ENCODE results near the gene CDK9. TPM values are rescaled to one million over a fixed set of nuclear protein-coding genes. Genes with fewer than 3 reads are reported as not detected.
"Not testable (repeated sequence)": the region's sequence is repeated elsewhere in the genome, so short reads cannot be mapped to it uniquely, and the experiment has no call there.

CDK9 gene
- total RNA-seq, 2 donors from 2014 or later, result 104 to 111 TPM

GRCh38 chr9:127829205-127829906 is 43.5 kb downstream of the CDK9 start:
- no peaks in the 10 kb centered on the region for H3K27me3 ChIP-seq (replicated peaks; ENCODE audit: insufficient read depth)
- ATAC-seq (ENCODE audit: insufficient number of reproducible peaks, low FRiP score, low read depth), result no peak
- peaks cover 42 to 85% of the 10 kb centered on the region in 2 donors for H3K4me1 ChIP-seq (ENCODE audit: control insufficient read depth in 1 of 2, low read depth in 2 of 2)
- DNase-seq (ENCODE audit: low spot score), result no peak
- H3K27ac ChIP-seq, result peak overlapping the region; percentile 76 to 85
- no peaks in the 10 kb centered on the region for H3K9me3 ChIP-seq
- H3K36me3 ChIP-seq, result peaks cover 14% of the 10 kb centered on the region
- TF ChIP-seq CTCF (IDR thresholded peaks at IDR 0.05), result no peak
- H3K4me3 ChIP-seq, result no peak overlapping the region

- peak overlapping the region; percentile 19 for H3K4me3 ChIP-seq
- H3K9me3 ChIP-seq, result no peaks in the 10 kb centered on the region
- no peak for TF ChIP-seq CTCF (IDR thresholded peaks at IDR 0.05)
- ATAC-seq (ENCODE audit: insufficient number of reproducible peaks, low FRiP score, low read depth) (no peak), DNase-seq (ENCODE audit: low spot score) (no peak)
- peaks cover 66 to 96% of the 10 kb centered on the region in 2 donors for H3K4me1 ChIP-seq (ENCODE audit: control insufficient read depth in 1 of 2, low read depth in 2 of 2)
- H3K36me3 ChIP-seq, result no peaks in the 10 kb centered on the region
- peak overlapping the region; percentile 80 to 95 for H3K27ac ChIP-seq
- H3K27me3 ChIP-seq (replicated peaks; ENCODE audit: insufficient read depth), result no peaks in the 10 kb centered on the region
Observed at GRCh38 chr9:127832248-127832647, 46.4 kb downstream of the CDK9 start.

GRCh38 chr9:127833555-127833954 is 47.7 kb downstream of the CDK9 start:
- Histone ChIP-seq H3K27ac (peak overlapping the region; percentile 80 to 95), H3K27me3 (replicated peaks; ENCODE audit: insufficient read depth) (no peaks in the 10 kb centered on the region)

GRCh38 chr9:127835991-127836516 is 50.2 kb downstream of the CDK9 start:
- H3K4me1 ChIP-seq (ENCODE audit: control insufficient read depth in 1 of 2, low read depth in 2 of 2), result peaks cover 75 to 97% of the 10 kb centered on the region in 2 donors
- no peaks in the 10 kb centered on the region for H3K27me3 ChIP-seq (replicated peaks; ENCODE audit: insufficient read depth)
- DNase-seq (ENCODE audit: low spot score) (no peak), ATAC-seq (ENCODE audit: insufficient number of reproducible peaks, low FRiP score, low read depth) (peak; percentile 10)
- H3K9me3 ChIP-seq, result no peaks in the 10 kb centered on the region
- H3K4me3 ChIP-seq, result peak overlapping the region; percentile 58
- TF ChIP-seq CTCF (IDR thresholded peaks at IDR 0.05), result no peak
- H3K27ac ChIP-seq, result peak overlapping the region; percentile 95 to 97
- H3K36me3 ChIP-seq, result peaks cover 5% of the 10 kb centered on the region

More at GRCh38 chr9:127833555-127833954, 47.7 kb downstream of the CDK9 start:
- Histone ChIP-seq H3K9me3 (no peaks in the 10 kb centered on the region), H3K4me1 (ENCODE audit: control insufficient read depth in 1 of 2, low read depth in 2 of 2) (peaks cover 72 to 97% of the 10 kb centered on the region in 2 donors), H3K4me3 (no peak overlapping the region), H3K36me3 (no peaks in the 10 kb centered on the region)
- no peak for ATAC-seq (ENCODE audit: insufficient number of reproducible peaks, low FRiP score, low read depth)
- TF ChIP-seq CTCF (IDR thresholded peaks at IDR 0.05), result no peak
- DNase-seq (ENCODE audit: low spot score), result no peak

- H3K36me3 ChIP-seq; H3K27me3 ChIP-seq (replicated peaks; ENCODE audit: insufficient read depth); ATAC-seq (ENCODE audit: insufficient number of reproducible peaks, low FRiP score, low read depth); DNase-seq (ENCODE audit: low spot score); H3K9me3 ChIP-seq: not testable (repeated sequence)
- Histone ChIP-seq H3K4me1 (ENCODE audit: control insufficient read depth in 1 of 2, low read depth in 2 of 2) (peaks cover 74 to 97% of the 10 kb centered on the region in 2 donors), H3K4me3 (peak overlapping the region; percentile 58), H3K27ac (peak overlapping the region; percentile 95 to 97)
Observed at GRCh38 chr9:127836561-127836960, 50.7 kb downstream of the CDK9 start.
